ENCODE data around the gene BCLAF3. TPM values are rescaled to one million over a fixed set of nuclear protein-coding genes. Genes with fewer than 3 reads are reported as not detected.

Gene BCLAF3
- total RNA-seq, 4 donors from 2014 or later: 16.5 to 20.6 (median 18.1) TPM

- no peak for DNase-seq
- no peaks in the 10 kb centered on the region for H3K4me1 ChIP-seq
- no peak overlapping the region for H3K4me3 ChIP-seq
- in situ Hi-C loops (cut with MboI; ENCODE audit: low pct_ligation_motif_present in 1 of 4, low pct_unique_long_range_greater_than_20kb in 1 of 4, low sequenced_read_pairs in 3 of 4): no loop called here
- H3K27me3 ChIP-seq: no peaks in the 10 kb centered on the region
- no peaks in the 10 kb centered on the region for H3K36me3 ChIP-seq
- intact Hi-C loops (cut with DNase I; ENCODE audit: low total_unique reads): no loop called here
- 50% methylated on average over 7 of the region's 7 CpGs; no CpG with 5 or more reads in 1 of the 2 donors for WGBS, 2 donors (ENCODE audit: low coverage in 1 of 2)
- H3K27ac ChIP-seq: peak overlapping the region in 2 of 4 donors; percentile 28 to 47
- no peaks in the 10 kb centered on the region for H3K9me3 ChIP-seq
- TF ChIP-seq POLR2AphosphoS5 (IDR thresholded peaks at IDR 0.05): no peak
- TF ChIP-seq, protein P1, sequence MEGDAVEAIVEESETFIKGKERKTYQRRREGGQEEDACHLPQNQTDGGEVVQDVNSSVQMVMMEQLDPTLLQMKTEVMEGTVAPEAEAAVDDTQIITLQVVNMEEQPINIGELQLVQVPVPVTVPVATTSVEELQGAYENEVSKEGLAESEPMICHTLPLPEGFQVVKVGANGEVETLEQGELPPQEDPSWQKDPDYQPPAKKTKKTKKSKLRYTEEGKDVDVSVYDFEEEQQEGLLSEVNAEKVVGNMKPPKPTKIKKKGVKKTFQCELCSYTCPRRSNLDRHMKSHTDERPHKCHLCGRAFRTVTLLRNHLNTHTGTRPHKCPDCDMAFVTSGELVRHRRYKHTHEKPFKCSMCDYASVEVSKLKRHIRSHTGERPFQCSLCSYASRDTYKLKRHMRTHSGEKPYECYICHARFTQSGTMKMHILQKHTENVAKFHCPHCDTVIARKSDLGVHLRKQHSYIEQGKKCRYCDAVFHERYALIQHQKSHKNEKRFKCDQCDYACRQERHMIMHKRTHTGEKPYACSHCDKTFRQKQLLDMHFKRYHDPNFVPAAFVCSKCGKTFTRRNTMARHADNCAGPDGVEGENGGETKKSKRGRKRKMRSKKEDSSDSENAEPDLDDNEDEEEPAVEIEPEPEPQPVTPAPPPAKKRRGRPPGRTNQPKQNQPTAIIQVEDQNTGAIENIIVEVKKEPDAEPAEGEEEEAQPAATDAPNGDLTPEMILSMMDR (IDR thresholded peaks at IDR 0.05): no peak
- TF ChIP-seq POLR2A (IDR thresholded peaks at IDR 0.05): no peak
- TF ChIP-seq EP300 (IDR thresholded peaks at IDR 0.05; ENCODE audit: low read depth): no peak
Measured at GRCh38 chrX:20007962-20008622, 17.2 kb upstream of the BCLAF3 start.

- WGBS, 2 donors (ENCODE audit: low coverage in 1 of 2): 83% methylated on average over 1 to 2 of the region's 2 CpGs
- no peaks in the 10 kb centered on the region for H3K4me1 ChIP-seq
Measured at GRCh38 chrX:20005883-20006282, 15.0 kb upstream of the BCLAF3 start.

GRCh38 chrX:20001588-20001987 lies 10.7 kb upstream of the BCLAF3 start:
- Histone ChIP-seq H3K9me3 (no peaks in the 10 kb centered on the region), H3K4me3 (no peak overlapping the region), H3K4me1 (no peaks in the 10 kb centered on the region), H3K27me3 (no peaks in the 10 kb centered on the region), H3K36me3 (no peaks in the 10 kb centered on the region), H3K27ac (no peak overlapping the region)
- intact Hi-C loops (cut with DNase I; ENCODE audit: low total_unique reads): no loop called here
- no peak for DNase-seq
- 61% methylated on average over 4 of the region's 4 CpGs; no CpG with 5 or more reads in 1 of the 2 donors for WGBS, 2 donors (ENCODE audit: low coverage in 1 of 2)
- no peak for TF ChIP-seq EP300 (IDR thresholded peaks at IDR 0.05; ENCODE audit: low read depth)
- no peak for TF ChIP-seq POLR2A (IDR thresholded peaks at IDR 0.05)
- TF ChIP-seq, protein P1 (IDR thresholded peaks at IDR 0.05): no peak
- no peak for TF ChIP-seq POLR2AphosphoS5 (IDR thresholded peaks at IDR 0.05)
- in situ Hi-C loops (cut with MboI; ENCODE audit: low pct_ligation_motif_present in 1 of 4, low pct_unique_long_range_greater_than_20kb in 1 of 4, low sequenced_read_pairs in 3 of 4): no loop called here

More at GRCh38 chrX:20005883-20006282, 15.0 kb upstream of the BCLAF3 start:
- no peaks in the 10 kb centered on the region for H3K36me3 ChIP-seq
- H3K9me3 ChIP-seq: no peaks in the 10 kb centered on the region
- no peaks in the 10 kb centered on the region for H3K27me3 ChIP-seq
- intact Hi-C loops (cut with DNase I; ENCODE audit: low total_unique reads) (no loop called here), in situ Hi-C loops (cut with MboI; ENCODE audit: low pct_ligation_motif_present in 1 of 4, low pct_unique_long_range_greater_than_20kb in 1 of 4, low sequenced_read_pairs in 3 of 4) (no loop called here)
- H3K4me3 ChIP-seq: no peak overlapping the region
- TF ChIP-seq, protein P1 (IDR thresholded peaks at IDR 0.05): no peak
- TF ChIP-seq POLR2AphosphoS5 (IDR thresholded peaks at IDR 0.05) (no peak), EP300 (IDR thresholded peaks at IDR 0.05; ENCODE audit: low read depth) (no peak), POLR2A (IDR thresholded peaks at IDR 0.05) (no peak)
- no peak for DNase-seq
- H3K27ac ChIP-seq: no peak overlapping the region

- no peak for DNase-seq
- Histone ChIP-seq H3K27ac (peak overlapping the region; percentile 83 to 91 (median 88)), H3K4me3 (peak overlapping the region in 3 of 4 donors; percentile 54 to 86 (median 78)), H3K4me1 (peaks cover 0 to 15% (median 3%) of the 10 kb centered on the region in 4 donors), H3K9me3 (no peaks in the 10 kb centered on the region), H3K36me3 (no peaks in the 10 kb centered on the region), H3K27me3 (no peaks in the 10 kb centered on the region)
- TF ChIP-seq EP300 (IDR thresholded peaks at IDR 0.05; ENCODE audit: low read depth) (no peak), POLR2AphosphoS5 (IDR thresholded peaks at IDR 0.05) (no peak), POLR2A (IDR thresholded peaks at IDR 0.05) (no peak)
- TF ChIP-seq, protein P1 (IDR thresholded peaks at IDR 0.05): peak in 1 of 5 experiments; percentile 23
- intact Hi-C loops (cut with DNase I; ENCODE audit: low total_unique reads): loop anchor here (10.0 kb wide), 1 partner anchor 97 kb away; no protein-coding TSS in a partner anchor
- WGBS, 2 donors (ENCODE audit: low coverage in 1 of 2): 59 to 65% methylated on average over 5 to 6 of the region's 6 CpGs
- in situ Hi-C loops (cut with MboI; ENCODE audit: low pct_ligation_motif_present in 1 of 4, low pct_unique_long_range_greater_than_20kb in 1 of 4, low sequenced_read_pairs in 3 of 4): no loop called here
Measured at GRCh38 chrX:19991350-19991718, 473 bp upstream of the BCLAF3 start.
